SW 1271 (cell line): ENCODE results near the gene HIPK3.
"Not testable (repeated sequence)": the region's sequence is repeated elsewhere in the genome, so short reads cannot be mapped to it uniquely, and the experiment has no call there.

Experiments used
- DNase-seq, 2 experiments: peaks; one replicate each; lab custom pipeline; 2025; lab: John Stamatoyannopoulos, UW

HIPK3 gene

DNA sequence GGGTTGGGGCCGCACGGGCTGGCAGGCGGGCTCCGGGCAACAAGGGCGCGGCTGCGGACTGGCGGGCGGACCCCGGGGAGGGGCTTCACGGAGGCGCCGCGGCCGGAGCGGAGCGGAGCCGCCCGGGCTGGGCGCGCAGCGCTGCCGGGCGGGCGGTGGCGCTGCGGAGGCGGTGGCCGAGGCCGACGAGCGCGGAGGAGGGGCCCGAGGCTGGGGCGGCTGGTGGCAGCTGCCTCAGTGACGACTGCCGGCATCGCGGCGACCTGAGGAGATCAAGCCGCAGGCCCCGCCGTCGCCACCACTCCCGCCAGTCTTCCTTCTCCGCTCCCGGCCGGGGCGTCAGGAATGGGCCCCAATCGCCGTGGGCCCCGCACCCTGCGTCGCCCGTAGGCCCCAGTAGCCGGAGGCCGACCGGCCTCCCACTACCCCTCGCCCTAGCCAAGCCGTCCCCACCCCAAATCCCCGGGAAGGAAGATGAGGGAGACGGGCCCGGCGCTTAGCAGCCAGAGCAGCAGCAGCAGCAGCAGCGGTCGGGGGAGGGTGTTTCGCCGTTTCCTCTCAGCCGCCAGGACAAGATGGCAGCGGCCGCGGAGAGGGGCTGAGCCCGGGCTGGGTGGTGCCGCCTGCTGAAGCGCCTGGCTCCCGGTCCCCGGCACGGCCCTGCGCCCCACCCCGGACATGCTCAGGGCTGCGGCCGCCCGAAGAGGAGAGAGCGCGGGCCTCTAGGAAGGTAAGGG is at the start of gene HIPK3:
Gene HIPK3, plus strand, starts transcription at position 222 of the 737 bp plus-strand sequence.
- DNase-seq, result peak; percentile 41 to 59

DNA sequence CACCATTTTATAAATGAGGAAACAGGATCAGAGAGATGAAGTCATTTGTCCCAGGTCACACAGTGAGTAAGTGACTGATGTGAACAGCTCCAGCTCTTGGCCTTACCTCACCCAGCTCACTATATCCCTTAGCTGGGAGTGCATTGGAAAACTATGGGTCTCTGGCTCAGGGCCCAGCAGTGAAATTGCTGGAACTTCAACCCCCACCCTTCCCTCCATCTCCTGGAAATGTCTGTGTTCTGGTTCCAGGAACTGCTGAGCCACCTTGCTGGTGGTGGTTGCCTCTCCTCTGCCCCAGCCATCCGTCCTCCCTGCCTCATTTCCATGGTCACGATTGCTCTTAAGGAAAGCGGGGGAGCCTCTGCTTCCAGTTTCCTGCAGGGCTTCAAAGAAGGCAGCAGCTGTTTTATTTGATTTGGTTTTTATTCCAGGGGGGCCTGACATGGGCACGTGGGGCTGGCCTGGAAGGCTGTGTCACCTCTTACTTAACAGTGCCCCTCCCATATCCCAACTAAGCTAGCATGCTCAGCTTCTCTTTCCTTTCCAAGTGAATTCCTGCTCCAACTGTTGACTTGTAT is 49.7 kb upstream of the HIPK3 start:
- no peak for DNase-seq

DNA sequence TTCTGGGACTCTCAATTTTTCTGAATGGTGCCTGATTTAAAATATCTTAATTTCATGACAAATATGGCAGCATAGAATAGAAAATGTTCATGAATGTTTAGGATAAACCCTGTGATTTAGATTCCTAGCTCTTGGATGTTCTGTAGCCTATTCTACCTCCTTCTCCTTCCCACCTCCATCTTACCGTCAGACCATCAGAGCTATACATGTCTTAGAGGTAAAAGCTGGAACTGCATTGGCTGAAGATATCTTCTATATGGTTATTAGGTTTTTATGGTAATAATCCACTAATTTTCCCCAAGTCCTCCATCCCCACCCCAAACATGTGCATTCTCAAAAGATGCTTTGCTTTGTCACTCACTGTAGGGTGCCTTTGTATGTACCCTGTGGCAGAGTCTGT is 49.0 kb upstream of the HIPK3 start:
- no peak for DNase-seq

DNA sequence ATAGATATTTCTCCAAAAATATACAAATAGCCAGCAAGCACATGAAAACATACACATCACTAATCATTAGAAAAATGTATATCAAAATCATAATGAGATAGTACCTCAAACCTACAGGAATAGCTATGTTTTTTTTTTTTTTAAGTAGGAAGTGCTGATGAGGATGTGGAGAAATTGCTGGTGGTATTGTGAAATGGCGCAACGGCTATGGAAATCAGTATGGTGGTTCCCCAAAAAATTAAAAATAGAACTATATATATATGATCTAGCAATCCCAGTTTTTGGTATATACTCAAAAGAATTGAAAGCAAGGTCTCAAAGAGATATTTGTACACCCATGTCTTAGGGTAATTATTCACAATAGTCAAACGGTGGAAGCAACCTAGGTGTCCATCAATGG is 46.0 kb upstream of the HIPK3 start:
- DNase-seq, result no peak

DNA sequence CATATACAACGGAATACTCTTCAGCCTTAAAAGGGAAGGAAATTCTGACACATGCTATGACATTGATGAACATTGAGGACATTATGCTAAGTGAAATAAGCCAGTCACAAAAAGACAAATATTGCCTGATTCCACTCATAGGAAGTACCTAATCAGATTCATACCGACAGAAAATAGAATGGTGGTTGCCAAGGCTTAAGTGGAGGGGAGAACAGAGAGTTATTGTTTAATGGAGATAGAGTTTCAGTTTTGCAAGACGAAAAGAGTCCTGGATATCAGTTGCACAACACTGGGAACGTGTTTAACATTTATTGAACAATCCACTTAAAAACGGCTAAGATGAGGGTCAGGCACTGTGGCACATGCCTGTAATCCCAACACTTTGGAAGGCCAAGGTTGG is 45.6 kb upstream of the HIPK3 start:
- no peak for DNase-seq

DNA sequence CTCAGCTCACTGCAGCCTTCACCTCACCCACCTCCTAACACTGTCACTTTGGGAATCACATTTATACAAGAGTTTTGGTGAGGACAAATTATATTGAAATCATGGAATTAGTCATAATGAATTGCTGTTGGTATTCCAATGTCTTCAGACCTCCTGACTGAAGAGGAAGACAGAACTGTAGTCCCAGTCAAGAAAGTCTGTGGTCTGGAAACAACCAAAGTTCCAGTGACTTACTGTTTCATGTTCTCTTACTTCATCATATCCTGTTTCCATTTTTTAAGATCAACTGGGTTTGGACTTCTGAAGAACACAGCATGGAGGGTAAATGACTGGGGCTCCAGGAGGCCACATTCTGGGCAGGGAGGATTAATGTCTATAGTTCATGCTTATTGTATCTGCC is 43.0 kb upstream of the HIPK3 start:
- no peak for DNase-seq

DNA sequence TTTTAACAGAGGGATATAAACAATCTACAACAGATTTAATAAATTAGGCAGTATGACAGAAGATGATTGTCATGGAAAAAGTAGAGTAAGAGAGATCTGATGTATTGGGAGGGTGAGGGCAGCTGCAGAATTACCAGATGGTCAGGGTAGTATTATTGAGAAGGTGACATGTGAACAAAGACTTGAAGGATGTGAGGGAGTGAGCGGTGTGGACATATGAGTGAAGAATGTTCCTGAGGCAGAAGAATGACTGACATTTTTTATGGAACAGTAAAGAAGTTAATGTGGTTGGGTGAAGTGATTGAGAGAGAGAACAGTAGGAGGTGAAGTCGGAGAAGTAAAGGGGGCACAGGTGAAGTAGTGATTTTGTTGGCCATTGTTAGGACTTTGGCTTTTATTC is 42.4 kb upstream of the HIPK3 start:
- no peak for DNase-seq

DNA sequence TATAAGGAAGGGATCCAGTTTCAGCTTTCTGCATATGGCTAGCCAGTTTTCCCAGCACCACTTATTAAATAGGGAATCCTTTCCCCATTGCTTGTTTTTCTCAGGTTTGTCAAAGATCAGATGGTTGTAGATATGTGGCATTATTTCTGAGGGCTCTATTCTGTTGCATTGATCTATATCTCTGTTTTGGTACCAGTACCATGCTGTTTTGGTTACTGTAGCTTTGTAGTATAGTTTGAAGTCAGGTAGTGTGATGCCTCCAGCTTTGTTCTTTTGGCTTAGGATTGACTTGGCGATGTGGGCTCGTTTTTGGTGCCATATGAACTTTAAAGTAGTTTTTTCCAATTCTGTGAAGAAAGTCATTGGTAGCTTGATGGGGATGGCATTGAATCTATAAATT is 40.5 kb upstream of the HIPK3 start:
- DNase-seq, result not testable (repeated sequence)

DNA sequence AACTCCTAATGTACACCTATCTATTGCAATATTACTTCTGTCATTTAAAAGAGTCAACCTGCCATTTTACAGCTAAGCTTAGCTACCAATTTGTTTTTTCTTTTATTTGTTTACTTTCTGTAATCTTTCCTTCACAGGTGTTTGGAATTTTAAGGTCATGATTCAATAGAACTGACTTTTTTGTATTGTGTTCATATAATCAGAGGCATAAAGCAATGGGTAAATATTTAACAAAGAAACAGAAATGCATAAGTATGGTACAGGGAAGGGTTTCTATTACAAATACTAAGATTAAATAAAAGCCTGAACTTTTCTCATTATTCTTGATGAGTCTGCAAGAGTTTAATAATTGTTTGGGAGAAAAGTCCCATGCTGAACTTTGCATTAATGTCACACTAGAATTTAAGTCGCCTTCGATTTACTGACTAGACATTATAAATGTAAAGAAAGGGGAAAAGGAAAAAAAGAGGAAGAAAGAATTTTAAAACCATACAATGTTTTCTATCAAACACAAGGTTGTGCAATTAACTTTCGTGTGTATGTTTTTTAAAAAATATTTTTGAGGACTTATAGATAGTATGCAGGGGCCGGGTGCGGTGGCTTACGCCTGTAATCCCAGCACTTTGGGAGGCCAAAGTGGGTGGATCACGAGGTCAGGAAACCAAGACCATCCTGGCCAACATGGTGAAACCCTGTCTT is 35.0 kb upstream of the HIPK3 start:
- DNase-seq, result no peak

DNA sequence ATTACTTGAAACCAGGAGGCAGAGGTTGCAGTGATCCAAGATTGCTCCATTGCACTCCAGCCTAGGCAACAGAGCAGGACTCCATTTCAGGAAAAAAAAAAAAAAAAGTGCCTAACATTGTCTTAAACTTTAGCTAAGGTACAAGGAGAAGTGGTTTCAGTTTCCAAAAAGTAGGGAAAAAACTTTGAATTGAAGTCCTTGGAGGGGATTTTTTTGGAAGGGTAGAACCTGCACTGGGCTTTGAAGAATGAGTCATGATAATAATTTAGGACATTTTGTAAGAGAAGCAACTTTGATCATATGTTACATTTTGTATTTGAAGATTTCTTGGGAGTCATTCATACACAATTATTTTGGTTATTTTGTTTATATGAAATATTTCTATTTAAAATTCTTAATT is 31.8 kb upstream of the HIPK3 start:
- no peak for DNase-seq

DNA sequence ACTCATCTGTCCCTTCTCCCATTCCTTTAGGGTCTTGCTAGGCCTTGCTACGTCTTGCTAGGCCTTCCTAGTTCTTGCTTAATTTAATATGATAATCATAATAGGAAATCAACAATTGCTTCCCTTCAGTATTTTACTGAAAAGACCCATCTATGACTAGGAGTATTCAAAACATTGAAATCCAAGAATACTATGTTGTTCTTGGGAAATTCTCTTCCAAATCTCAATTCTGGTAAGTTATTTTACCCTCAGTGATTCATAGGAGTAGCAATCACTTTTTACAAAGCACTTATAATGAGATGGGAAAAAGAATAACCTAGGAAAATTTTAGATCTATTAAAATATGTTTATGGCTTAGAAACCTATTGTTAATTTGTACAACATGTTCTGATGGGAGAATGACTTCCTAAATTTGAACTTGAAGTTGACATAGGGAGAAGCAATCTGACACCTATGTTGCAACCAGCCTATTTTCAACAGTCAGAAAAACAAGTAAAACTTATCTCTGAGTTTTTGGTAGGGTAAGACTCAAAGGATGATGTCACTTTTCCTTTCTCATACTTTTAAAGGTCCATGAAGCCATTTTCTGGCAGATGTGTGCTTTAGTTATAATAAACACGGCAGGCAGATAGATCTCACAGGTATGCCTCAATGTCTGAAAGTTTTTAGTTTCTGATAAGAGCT is 29.5 kb upstream of the HIPK3 start:
- no peak for DNase-seq

DNA sequence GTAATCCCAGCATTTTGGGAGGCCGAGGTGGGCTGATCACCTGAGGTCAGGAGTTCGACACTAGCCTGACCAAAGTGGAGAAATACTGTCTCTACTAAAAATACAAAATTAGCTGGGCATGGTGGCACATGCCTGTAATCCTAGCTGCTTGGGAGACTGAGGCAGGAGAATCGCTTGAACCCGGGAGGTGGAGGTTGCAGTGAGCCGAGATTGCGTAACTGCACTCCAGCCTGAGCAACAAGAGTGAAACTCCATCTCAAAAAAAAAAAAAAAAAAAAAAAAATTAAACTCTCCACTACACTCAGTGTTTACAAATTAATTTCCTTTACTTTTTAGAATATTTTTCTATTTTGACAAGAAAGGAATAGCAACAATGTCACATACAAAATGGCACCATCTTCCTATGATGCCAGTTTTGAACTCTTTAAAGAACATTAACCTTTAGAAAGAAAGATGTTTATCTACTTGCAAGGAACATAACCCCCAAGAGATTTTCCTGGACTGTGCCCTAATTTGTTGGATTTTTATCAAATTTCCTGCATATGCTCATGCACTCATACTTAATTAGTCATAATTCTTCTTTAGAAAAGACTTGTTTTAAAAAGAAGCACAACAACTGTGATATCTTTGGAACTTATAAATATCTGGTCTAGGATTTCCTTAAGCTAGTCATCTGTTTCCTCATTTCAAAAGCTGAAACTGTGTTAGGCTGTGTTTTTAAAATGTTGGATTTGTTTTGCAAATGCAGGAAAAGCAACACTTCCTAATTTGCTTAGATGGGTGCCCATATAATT is 22.6 kb upstream of the HIPK3 start:
- no peak for DNase-seq

DNA sequence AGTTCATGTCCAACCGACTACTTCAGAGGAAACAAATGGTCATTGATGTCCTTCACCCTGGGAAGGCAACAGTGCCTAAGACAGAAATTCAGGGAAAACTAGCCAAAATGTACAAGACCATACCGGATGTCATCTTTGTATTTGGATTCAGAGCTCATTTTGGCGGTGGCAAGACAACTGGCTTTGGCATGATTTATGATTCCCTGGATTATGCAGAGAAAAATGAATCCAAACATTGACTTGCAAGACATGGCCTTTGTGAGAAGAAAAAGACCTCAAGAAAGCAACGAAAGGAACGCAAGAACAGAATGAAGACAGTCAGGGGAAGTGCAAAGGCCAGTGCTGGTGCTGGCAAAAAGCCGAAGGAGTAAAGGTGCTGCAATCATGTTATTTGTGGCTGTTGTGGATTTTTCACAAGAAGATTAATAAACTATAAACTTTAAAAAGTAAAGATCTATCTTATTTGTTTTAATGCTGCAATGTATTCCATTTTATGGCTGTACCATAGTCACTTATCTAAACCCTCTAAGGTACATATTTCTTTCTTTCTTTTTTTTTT is 20.1 kb upstream of the HIPK3 start:
- no peak for DNase-seq

DNA sequence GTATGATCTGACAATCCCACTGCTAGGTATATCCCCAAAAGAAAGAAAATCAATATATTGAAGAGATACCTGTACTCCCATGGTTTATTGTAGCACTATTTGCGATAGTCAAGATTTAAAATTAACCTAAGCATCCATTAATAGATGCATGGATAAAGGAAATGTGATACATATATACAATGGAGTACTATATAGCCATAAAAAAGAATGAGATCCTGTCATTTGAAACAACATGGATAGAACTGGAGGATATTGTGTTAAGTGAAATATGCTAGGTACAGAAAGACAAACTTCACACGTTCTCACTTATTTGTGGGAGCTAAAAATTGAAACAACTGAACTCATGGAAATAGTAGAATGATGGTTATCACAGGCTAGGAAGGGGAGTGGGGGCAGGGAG is 14.6 kb upstream of the HIPK3 start:
- no peak for DNase-seq

DNA sequence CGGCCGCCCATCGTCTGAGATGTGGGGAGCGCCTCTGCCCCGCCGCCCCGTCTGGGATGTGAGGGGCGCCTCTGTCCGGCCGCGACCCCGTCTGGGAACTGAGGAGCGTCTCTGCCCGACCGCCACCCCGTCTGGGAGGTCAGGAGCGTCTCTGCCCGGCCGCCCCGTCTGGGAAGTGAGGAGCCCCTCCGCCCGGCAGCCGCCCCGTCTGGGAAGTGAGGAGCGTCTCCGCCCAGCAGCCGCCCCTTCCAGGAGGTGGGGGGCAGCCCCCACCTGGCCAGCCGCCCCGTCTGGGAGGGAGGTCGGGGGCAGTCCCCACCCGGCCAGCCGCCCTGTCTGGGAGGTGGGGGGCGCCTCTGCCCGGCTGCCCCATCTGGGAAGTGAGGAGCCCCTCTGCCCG is 13.5 kb upstream of the HIPK3 start:
- not testable (repeated sequence) for DNase-seq

DNA sequence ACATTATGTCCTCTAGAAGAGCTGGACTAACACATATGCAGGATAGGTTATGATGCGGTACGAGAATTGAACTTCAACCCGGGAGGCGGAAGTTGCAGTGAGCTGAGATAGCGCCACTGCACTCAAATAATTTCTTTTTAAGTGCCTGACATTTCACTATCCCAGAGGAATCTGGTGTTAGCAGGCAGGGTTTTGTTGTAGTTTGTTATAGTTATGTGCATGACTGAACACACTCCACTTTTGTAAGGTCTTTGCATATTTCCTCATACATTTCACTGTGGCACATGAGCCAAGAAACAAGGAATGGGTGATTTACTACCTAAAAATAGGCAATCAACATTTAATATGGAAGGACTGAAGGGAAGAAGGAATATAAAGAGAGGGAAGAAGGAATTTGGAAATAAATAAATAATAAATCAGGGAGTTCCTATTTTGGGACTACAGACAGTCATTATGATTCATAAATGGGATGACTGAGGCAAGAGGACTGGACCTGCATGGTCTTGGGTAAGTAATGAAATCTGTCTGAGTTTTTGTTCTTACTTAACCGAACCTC is 8.7 kb upstream of the HIPK3 start:
- no peak for DNase-seq

DNA sequence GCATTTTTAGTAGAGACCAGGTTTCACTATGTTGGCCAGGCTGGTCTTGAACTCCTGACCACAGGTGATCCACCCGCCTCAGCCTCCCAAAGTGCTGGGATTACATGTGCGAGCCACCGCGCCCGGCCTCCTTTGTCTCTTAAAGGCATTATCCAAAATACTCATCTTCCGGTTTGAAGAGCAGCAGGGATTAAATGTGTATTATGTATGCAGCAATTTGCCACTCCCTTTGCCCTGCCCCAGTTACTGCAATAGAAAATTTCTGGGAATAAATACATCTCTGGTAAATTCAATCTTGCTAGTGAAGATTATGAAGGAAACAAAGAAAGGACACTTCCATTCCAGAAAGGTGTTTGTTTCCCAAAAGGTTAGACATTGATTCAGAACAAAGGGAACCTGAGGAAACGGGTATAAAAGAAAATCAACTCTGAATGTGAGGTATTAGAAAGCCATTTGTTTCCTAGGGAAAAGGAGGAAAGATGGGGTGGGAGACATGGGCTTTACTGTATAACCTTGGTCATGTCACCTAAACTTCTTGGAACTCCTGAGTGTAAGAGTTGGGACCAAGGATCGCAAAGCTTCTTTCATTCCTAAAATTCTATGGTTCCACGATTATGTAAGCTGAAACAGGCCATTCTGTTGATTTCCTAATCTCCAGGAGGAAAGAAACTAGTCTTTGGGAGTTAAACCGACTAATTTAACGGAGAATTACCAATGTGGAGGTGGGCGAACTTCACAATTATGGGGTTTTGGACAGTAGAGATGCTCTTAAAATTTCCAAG is 959 bp upstream of the HIPK3 start:
- DNase-seq, result no peak

DNA sequence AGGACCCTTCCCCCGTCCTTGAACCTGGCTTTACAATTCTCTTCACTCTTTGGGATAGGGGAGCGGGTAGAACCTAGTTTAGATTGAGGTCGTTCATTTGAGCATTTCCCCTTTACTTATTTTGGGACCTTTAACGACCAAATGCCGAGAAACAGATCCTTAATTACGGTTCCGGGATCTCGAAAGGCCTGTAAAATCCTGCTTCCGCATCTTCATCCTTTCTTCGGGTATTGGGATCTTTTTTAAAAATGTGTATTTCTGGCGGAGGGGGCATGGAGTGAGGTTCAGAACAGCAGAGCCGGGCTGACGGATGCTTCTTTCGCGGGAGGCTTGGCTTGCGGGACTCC is 395 bp upstream of the HIPK3 start:
- no peak for DNase-seq

DNA sequence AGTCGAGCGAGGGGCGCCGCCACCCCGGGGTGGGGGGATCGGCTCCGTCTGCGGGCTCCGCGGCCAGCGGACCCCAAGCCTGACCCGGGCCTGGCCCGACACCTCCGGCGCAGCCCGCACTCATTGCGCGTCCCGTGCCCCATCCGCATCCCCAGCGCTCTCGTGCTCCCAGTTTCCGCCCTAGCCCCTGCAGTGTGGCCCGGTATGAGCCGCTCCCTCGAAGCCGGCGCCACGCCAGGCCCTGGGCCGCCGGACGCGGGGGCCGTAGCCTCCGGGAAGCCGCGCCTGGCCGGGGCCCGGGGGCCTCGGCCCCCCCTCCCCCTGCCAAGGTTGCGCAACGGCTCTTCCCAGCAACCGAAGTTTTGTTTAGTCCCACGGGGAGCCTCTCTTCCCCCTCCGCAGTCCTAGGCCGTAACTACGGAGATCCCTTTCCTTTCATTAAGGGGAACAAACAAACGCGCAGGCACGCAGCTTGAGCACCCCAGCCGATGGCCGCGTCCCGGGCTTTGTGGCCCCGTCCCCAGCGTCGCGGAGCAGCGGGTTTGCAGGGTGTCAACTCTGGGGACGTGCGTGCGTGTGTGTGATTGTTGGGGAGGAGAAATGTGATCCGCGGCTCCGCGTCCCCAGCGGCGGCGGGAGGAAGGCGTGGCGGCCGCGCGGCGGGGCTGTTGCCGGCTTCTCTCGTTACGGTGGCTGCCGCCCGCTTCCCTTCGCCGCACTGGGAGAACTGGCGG is 883 bp downstream of the HIPK3 start:
- DNase-seq, result peak; percentile 35 to 80

DNA sequence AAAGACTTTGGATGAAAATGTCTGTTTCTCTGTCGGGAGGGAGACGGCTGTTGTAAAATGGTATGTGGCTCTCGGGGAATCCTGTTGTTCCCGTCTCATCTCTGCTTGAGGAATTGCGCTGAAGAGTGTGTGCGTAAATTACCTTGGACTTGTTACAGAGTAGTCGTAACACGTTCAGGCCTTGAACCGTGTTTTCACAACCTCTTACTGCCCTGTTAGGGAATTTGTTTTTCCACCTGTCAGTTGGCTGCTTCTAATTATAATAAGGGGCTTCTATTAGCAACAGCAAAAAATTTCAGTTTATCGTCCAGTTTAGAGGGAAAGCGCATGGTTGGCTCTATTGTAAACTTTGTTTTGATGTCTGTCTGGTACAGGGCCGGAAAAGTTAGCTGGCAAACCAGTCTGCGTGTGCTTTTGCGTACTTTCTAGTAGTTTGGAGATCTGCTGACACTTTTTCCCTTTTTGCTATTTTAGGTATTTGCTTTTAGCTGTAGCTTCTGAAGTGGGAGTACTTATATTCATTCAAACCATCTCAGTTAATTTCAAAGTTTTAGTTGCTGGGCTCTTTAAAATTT is 1.5 kb downstream of the HIPK3 start:
- DNase-seq, result peak; percentile 35 to 80
